Mesenchymal stem cell (in vitro differentiated cells and primary cell): ENCODE measurements around the gene IL27RA.

Source experiments
- DNase-seq: peaks from one replicate; pipeline ENCODE4 v3.0.0-alpha.2; 2013
- H2AFZ ChIP-seq: one replicate; pipeline ENCODE4 v1.6.1; 2013; ENCODE audit warnings: low read depth, mild to moderate bottlenecking, control low read depth, inconsistent platforms, low read length, moderate library complexity
- H2AK5ac ChIP-seq: 2 replicates; pipeline ENCODE4 v1.6.1; 2013; ENCODE audit warnings: low read length, moderate library complexity, mild to moderate bottlenecking, inconsistent platforms; ENCODE audit not compliant: severe bottlenecking
- H2BK120ac ChIP-seq: one replicate; pipeline ENCODE4 v1.6.1; 2013; ENCODE audit warnings: low read depth, mild to moderate bottlenecking, inconsistent platforms, low read length, moderate library complexity
- H2BK12ac ChIP-seq, 2 experiments: one replicate each; pipeline ENCODE4 v1.6.1; 2013; ENCODE audit warnings: inconsistent platforms in 2 of 2, low read length in 2 of 2, mild to moderate bottlenecking in 2 of 2, moderate library complexity in 2 of 2, control low read depth in 1 of 2
- H2BK15ac ChIP-seq: one replicate; pipeline ENCODE4 v1.6.1; 2013; ENCODE audit warnings: mild to moderate bottlenecking, low read depth, inconsistent platforms; ENCODE audit not compliant: poor library complexity, severe bottlenecking
- H2BK5ac ChIP-seq: 2 replicates; pipeline ENCODE4 v1.6.1; 2013; ENCODE audit warnings: low read depth, mild to moderate bottlenecking, low read length, control low read depth, inconsistent platforms; ENCODE audit not compliant: poor library complexity, severe bottlenecking
- H3K14ac ChIP-seq, 2 experiments: one replicate each; pipeline ENCODE4 v1.6.1; 2013; ENCODE audit warnings: inconsistent platforms in 2 of 2, low read length in 2 of 2, control low read depth in 1 of 2, mild to moderate bottlenecking in 1 of 2, moderate library complexity in 1 of 2
- H3K18ac ChIP-seq, 2 experiments: one replicate each; pipeline ENCODE4 v1.6.1; 2013; ENCODE audit warnings: inconsistent platforms in 2 of 2, low read length in 2 of 2, control low read depth in 1 of 2, low read depth in 1 of 2, mild to moderate bottlenecking in 1 of 2
- H3K23ac ChIP-seq, 2 experiments: one replicate each; pipeline ENCODE4 v1.6.1; 2013; ENCODE audit warnings: inconsistent platforms in 2 of 2, low read length in 2 of 2, mild to moderate bottlenecking in 2 of 2, moderate library complexity in 2 of 2, control low read depth in 1 of 2
- H3K27ac ChIP-seq: 2 replicates; pipeline ENCODE4 v1.5.1; 2013; ENCODE audit warnings: mild to moderate bottlenecking, moderate library complexity, low read length, control low read depth, inconsistent platforms; ENCODE audit not compliant: poor library complexity, severe bottlenecking
- H3K27me3 ChIP-seq, 2 experiments: 2 replicates each; pipeline versions ENCODE4 v1.6.1 to v1.7.0; 2013; ENCODE audit warnings: low read length in 2 of 2, mild to moderate bottlenecking in 2 of 2, moderate library complexity in 2 of 2, control low read depth in 1 of 2, inconsistent platforms in 1 of 2; ENCODE audit not compliant: control insufficient read depth in 1 of 2, insufficient read depth in 1 of 2
- H3K36me3 ChIP-seq, 2 experiments: 2 replicates each; pipeline versions ENCODE4 v1.6.1 to v1.7.0; 2013; ENCODE audit warnings: low read length in 2 of 2, control low read depth in 1 of 2, inconsistent platforms in 1 of 2, low read depth in 1 of 2, mild to moderate bottlenecking in 1 of 2; ENCODE audit not compliant: insufficient read depth in 2 of 2, control insufficient read depth in 1 of 2
- H3K4ac ChIP-seq, 2 experiments: one replicate each; pipeline ENCODE4 v1.6.1; 2013; ENCODE audit warnings: inconsistent platforms in 2 of 2, low read length in 2 of 2, mild to moderate bottlenecking in 2 of 2, moderate library complexity in 2 of 2, control low read depth in 1 of 2, low read depth in 1 of 2
- H3K4me1 ChIP-seq: 2 replicates; pipeline ENCODE4 v1.6.1; 2013; ENCODE audit warnings: low read depth, low read length, control low read depth; ENCODE audit not compliant: control insufficient read depth, insufficient read depth
- H3K4me2 ChIP-seq: 2 replicates; pipeline ENCODE4 v1.6.1; 2013; ENCODE audit warnings: low read length, mild to moderate bottlenecking, inconsistent platforms; ENCODE audit not compliant: poor library complexity, severe bottlenecking
- H3K4me3 ChIP-seq, 2 experiments: 2 replicates each; pipeline versions ENCODE4 v1.5.1 to v1.7.0; 2013; ENCODE audit warnings: low read length in 2 of 2, mild to moderate bottlenecking in 2 of 2, control low read depth in 1 of 2, low read depth in 1 of 2; ENCODE audit not compliant: insufficient read depth in 1 of 2
- H3K79me1 ChIP-seq: replicated peaks from 2 replicates; pipeline ENCODE4 v1.6.1; 2013; ENCODE audit warnings: mild to moderate bottlenecking, control low read depth, low read length, inconsistent platforms; ENCODE audit not compliant: poor library complexity, severe bottlenecking
- H3K9ac ChIP-seq: 2 replicates; pipeline ENCODE4 v1.7.0; 2013; ENCODE audit warnings: mild to moderate bottlenecking, low read length, moderate library complexity
- H3K9me3 ChIP-seq: 2 replicates; pipeline ENCODE4 v1.7.0; 2013; ENCODE audit warnings: mild to moderate bottlenecking, low read length; ENCODE audit not compliant: control insufficient read depth
- H4K8ac ChIP-seq: one replicate; pipeline ENCODE4 v1.6.1; 2013; ENCODE audit warnings: inconsistent platforms, mild to moderate bottlenecking, low read length, moderate library complexity
- H4K91ac ChIP-seq: one replicate; pipeline ENCODE4 v1.6.1; 2013; ENCODE audit warnings: mild to moderate bottlenecking, low read length, inconsistent platforms
- WGBS: methylation state at CpG from one replicate; pipeline ENCODE4 v1.1.7; 2013; ENCODE audit warnings: mixed read lengths; 5-methylcytosine and 5-hydroxymethylcytosine counted together

Gene IL27RA

DNA sequence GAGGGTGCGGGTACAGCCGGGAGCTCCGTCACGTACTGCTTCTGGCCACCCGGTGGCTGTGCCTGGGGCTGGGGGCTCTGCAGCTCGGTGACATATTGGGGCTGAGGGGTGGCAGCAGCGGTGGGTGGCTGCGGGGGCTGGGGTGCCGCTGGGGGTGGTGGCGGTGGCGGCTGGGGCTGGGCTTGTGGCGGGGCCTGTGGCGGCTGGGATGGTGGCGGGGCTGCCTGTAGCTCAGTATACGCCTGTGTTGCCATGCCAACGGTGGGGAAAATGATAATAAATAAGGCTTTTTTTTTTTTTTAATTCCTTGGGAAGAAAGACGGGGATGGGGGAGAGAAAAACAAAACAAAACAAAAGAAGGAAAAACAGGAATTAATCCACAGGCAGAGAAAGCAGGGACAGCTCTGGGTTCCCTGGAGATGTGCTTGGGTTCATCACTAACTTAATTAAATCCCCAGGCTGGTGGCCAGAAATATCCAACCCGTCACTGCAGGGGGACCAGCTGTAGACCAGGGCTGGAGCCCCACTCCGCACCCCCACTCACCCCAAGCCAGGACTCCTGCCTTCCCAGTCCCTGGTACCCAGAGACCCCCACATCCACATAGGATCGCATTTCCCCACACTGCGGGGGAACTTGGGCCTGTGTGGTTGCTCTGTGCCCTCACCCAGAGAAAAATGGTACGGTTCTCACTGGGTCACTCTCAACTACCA, 37.8 kb upstream of the IL27RA start:
- H3K36me3 ChIP-seq: peaks cover 18 to 67% of the 10 kb centered on the region in 2 experiments
- no peak overlapping the region for H2BK5ac ChIP-seq
- no peak overlapping the region for H3K4me3 ChIP-seq
- no peak overlapping the region for H3K14ac ChIP-seq
- no peak overlapping the region for H2BK120ac ChIP-seq
- no peak overlapping the region for H4K8ac ChIP-seq
- no peak overlapping the region for H3K27ac ChIP-seq
- no peaks in the 10 kb centered on the region for H3K27me3 ChIP-seq
- H3K9ac ChIP-seq: peak overlapping the region; percentile 11
- DNase-seq: no peak
- H2BK15ac ChIP-seq: no peak overlapping the region
- H3K79me1 ChIP-seq: peaks cover 62% of the 10 kb centered on the region
- H4K91ac ChIP-seq: no peak overlapping the region
- no peak overlapping the region for H3K18ac ChIP-seq
- WGBS: 97% methylated on average over 19 of the region's 22 CpGs
- no peak overlapping the region for H3K4ac ChIP-seq
- no peak overlapping the region for H3K4me2 ChIP-seq
- no peak overlapping the region for H3K23ac ChIP-seq
- H3K9me3 ChIP-seq: peaks cover 2% of the 10 kb centered on the region
- no peak overlapping the region for H2AK5ac ChIP-seq
- no peak overlapping the region for H2AFZ ChIP-seq
- no peak overlapping the region for H2BK12ac ChIP-seq
- peaks cover 10% of the 10 kb centered on the region for H3K4me1 ChIP-seq

DNA sequence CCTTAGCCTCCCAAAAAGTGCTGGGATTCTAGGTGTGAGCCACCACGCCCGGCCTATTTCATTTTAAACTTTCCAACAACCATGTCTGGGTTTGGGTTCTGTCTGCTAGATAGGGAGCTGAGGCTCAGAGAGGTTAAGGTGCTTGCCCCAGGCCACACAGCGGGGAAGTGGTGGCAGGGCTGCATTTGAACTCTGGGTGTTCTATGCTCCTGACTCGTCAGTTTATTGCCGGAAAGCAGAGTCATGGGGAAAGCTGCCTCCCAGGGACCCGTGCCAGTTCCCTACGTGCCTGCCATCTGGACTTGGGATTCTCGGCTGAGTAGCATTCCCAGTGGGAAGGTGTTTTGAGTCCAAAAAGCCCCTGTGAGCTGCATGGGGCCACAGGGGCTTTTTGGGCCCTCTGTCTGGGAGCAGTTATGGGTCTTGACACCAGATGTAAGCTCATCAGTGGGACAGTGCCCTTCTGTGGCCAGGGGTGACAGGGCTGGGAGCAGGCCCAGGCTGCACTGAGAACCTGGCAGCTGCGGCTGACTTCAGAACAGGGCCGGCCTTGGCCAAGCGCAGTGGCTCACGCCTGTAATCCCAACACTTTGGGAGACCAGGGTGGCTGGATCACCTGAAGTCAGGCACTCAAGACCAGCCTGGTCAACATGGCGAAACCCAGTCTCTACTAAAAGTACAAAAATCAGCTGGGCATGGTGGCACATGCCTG, 36.4 kb upstream of the IL27RA start:
- WGBS: 97% methylated on average over 12 of the region's 13 CpGs

DNA sequence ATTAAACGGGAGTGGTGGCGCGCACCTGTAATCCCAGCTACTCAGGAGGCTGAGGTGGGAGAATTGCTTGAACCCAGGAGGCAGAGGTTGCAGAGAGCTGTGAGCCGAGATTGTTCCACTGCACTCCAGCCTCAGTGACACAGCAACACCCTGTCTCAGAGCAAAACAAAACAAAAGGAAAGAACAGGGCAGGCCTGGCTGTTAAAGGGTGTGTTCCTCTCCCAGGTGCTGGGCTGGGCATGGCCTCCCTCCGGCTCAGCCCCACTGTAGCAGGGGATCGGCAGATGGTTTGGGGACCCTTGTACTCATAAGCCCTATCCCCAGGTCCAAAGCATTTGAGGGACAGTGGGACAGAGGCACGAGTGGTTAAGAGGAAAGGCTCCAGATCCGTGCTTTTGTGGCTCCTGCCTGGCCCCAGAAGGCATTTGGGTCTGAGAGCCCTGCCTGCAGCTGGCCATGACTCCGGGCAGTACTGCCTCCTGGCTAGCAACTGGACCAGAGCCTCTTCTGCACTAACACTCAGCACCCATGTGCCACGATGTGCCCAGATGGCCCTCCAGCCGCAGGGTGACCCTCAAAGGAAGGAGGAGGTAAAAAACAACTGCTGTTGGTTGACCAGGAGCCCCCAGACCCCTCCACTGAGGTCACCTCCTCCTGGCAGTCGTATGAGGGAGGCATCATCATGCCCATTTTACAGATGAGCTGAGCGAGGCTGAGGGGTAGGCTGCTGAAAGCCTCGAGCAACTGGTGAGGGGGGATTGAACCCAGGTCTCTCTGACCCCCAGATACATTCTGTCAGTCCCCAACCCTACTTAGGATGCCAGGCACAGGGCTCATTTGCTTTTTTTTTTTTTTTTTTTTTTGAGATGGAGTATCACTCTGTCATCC, 35.4 kb upstream of the IL27RA start:
- Histone ChIP-seq H4K91ac (peak overlapping the region; percentile 21), H3K4me3 (no peak overlapping the region), H3K9ac (no peak overlapping the region), H3K4ac (no peak overlapping the region), H3K27ac (no peak overlapping the region), H3K4me2 (no peak overlapping the region), H2AFZ (no peak overlapping the region), H3K36me3 (peaks cover 23 to 61% of the 10 kb centered on the region in 2 experiments), H2AK5ac (no peak overlapping the region), H2BK12ac (no peak overlapping the region), H3K18ac (no peak overlapping the region), H3K14ac (no peak overlapping the region), H3K23ac (no peak overlapping the region), H2BK15ac (no peak overlapping the region), H3K27me3 (no peaks in the 10 kb centered on the region), H3K4me1 (peaks cover 4% of the 10 kb centered on the region), H3K9me3 (peaks cover 10% of the 10 kb centered on the region), H4K8ac (no peak overlapping the region), H2BK5ac (no peak overlapping the region), H2BK120ac (no peak overlapping the region), H3K79me1 (peaks cover 59% of the 10 kb centered on the region)
- no peak for DNase-seq
- 92% methylated on average over 13 of the region's 14 CpGs for WGBS

More for the DNA sequence above, 36.4 kb upstream of the IL27RA start:
- Histone ChIP-seq H3K36me3 (peaks cover 23 to 57% of the 10 kb centered on the region in 2 experiments), H4K91ac (no peak overlapping the region), H3K14ac (no peak overlapping the region), H2BK15ac (no peak overlapping the region), H3K4me2 (no peak overlapping the region), H3K79me1 (peaks cover 53% of the 10 kb centered on the region), H3K4ac (no peak overlapping the region), H2BK12ac (no peak overlapping the region), H3K4me1 (peaks cover 4% of the 10 kb centered on the region), H3K9me3 (peaks cover 10% of the 10 kb centered on the region), H3K27ac (no peak overlapping the region), H2BK120ac (no peak overlapping the region), H2AFZ (no peak overlapping the region), H3K4me3 (no peak overlapping the region), H3K27me3 (no peaks in the 10 kb centered on the region), H4K8ac (no peak overlapping the region), H2BK5ac (no peak overlapping the region), H3K9ac (peak overlapping the region; percentile 43), H3K18ac (no peak overlapping the region), H3K23ac (no peak overlapping the region), H2AK5ac (no peak overlapping the region)
- DNase-seq: no peak
